Trophoblast cell (in vitro differentiated cells and primary cell): Measurements from ENCODE around the gene ZDHHC14.

ENCODE experiments used
- DNase-seq, 2 donors: peaks; one replicate each; pipeline ENCODE4 v3.0.0-alpha.2; 2016
- H2AFZ ChIP-seq: 2 replicates; pipeline ENCODE4 v1.6.1; 2013; ENCODE audit warnings: low read length, moderate library complexity, mild to moderate bottlenecking; ENCODE audit not compliant: insufficient read depth, poor library complexity
- H2AK5ac ChIP-seq: 2 replicates; pipeline ENCODE4 v1.6.1; 2013; ENCODE audit warnings: mild to moderate bottlenecking, low read length
- H2BK120ac ChIP-seq: 2 replicates; pipeline ENCODE4 v1.6.1; 2013; ENCODE audit warnings: low read length, mild to moderate bottlenecking, moderate library complexity; ENCODE audit not compliant: insufficient read depth, poor library complexity
- H2BK12ac ChIP-seq: 2 replicates; pipeline ENCODE4 v1.6.1; 2013; ENCODE audit warnings: mild to moderate bottlenecking, low read length, moderate library complexity
- H2BK5ac ChIP-seq: 2 replicates; pipeline ENCODE4 v1.6.1; 2013; ENCODE audit warnings: low read length, low read depth, moderate library complexity, mild to moderate bottlenecking; ENCODE audit not compliant: poor library complexity
- H3K14ac ChIP-seq: 2 replicates; pipeline ENCODE4 v1.6.1; 2013; ENCODE audit warnings: mild to moderate bottlenecking, low read length
- H3K18ac ChIP-seq: 2 replicates; pipeline ENCODE4 v1.6.1; 2013; ENCODE audit warnings: mild to moderate bottlenecking, low read length
- H3K23ac ChIP-seq: 2 replicates; pipeline ENCODE4 v1.6.1; 2013; ENCODE audit warnings: low read length
- H3K27ac ChIP-seq: 2 replicates; pipeline ENCODE4 v1.5.1; 2013; ENCODE audit warnings: low read depth, mild to moderate bottlenecking, inconsistent platforms, low read length, moderate library complexity
- H3K27me3 ChIP-seq: 2 replicates; pipeline ENCODE4 v1.6.1; 2013; ENCODE audit warnings: inconsistent platforms, mild to moderate bottlenecking, low read length, moderate library complexity; ENCODE audit not compliant: insufficient read depth
- H3K36me3 ChIP-seq, 2 experiments: 1 replicate in 1 of 2; 2 replicates in 1 of 2; pipeline ENCODE4 v1.6.1; 2013; ENCODE audit warnings: low read length in 2 of 2, mild to moderate bottlenecking in 2 of 2, moderate library complexity in 1 of 2; ENCODE audit not compliant: insufficient read depth in 2 of 2, control insufficient read depth in 1 of 2
- H3K4ac ChIP-seq: 2 replicates; pipeline ENCODE4 v1.6.1; 2013; ENCODE audit warnings: low read depth, mild to moderate bottlenecking, low read length, moderate library complexity
- H3K4me1 ChIP-seq, 2 experiments: 1 replicate in 1 of 2; 2 replicates in 1 of 2; pipeline ENCODE4 v1.6.1; 2013; ENCODE audit warnings: low read length in 2 of 2, mild to moderate bottlenecking in 2 of 2, moderate library complexity in 1 of 2; ENCODE audit not compliant: insufficient read depth in 2 of 2, control insufficient read depth in 1 of 2
- H3K4me2 ChIP-seq: 2 replicates; pipeline ENCODE4 v1.6.1; 2013; ENCODE audit warnings: inconsistent platforms, mild to moderate bottlenecking, low read length, moderate library complexity
- H3K4me3 ChIP-seq: 2 replicates; pipeline ENCODE4 v1.5.1; 2013; ENCODE audit warnings: mild to moderate bottlenecking, low read depth, low read length, inconsistent platforms
- H3K79me1 ChIP-seq: one replicate; pipeline ENCODE4 v1.6.1; 2013; ENCODE audit warnings: low read length
- H3K79me2 ChIP-seq: 2 replicates; pipeline ENCODE4 v1.6.1; 2013; ENCODE audit warnings: low read length, mild to moderate bottlenecking; ENCODE audit not compliant: control insufficient read depth, insufficient read depth, poor library complexity
- H3K9ac ChIP-seq: 2 replicates; pipeline ENCODE4 v1.6.1; 2013; ENCODE audit warnings: mild to moderate bottlenecking, low read length
- H3K9me3 ChIP-seq: 2 replicates; pipeline ENCODE4 v1.6.1; 2013; ENCODE audit warnings: low read depth, mild to moderate bottlenecking, control low read depth, inconsistent platforms, low read length; ENCODE audit not compliant: insufficient read depth
- H4K12ac ChIP-seq: 2 replicates; pipeline ENCODE4 v1.6.1; 2013; ENCODE audit warnings: low read depth, mild to moderate bottlenecking, low read length, moderate library complexity
- H4K8ac ChIP-seq: 2 replicates; pipeline ENCODE4 v1.6.1; 2013; ENCODE audit warnings: low read depth, mild to moderate bottlenecking, low read length, moderate library complexity
- H4K91ac ChIP-seq: one replicate; pipeline ENCODE4 v1.6.1; 2013; ENCODE audit warnings: low read depth, mild to moderate bottlenecking, low read length, moderate library complexity
- WGBS: extraction: QIAGEN DNeasy Blood & Tissue Kit; methylation state at CpG from one replicate; pipeline ENCODE4 v1.1.7; 2013; ENCODE audit warnings: missing lambda C conversion rate; ENCODE audit not compliant: insufficient read length, insufficient coverage; ENCODE audit errors: extremely low coverage; 5-methylcytosine and 5-hydroxymethylcytosine counted together

Gene ZDHHC14

DNA sequence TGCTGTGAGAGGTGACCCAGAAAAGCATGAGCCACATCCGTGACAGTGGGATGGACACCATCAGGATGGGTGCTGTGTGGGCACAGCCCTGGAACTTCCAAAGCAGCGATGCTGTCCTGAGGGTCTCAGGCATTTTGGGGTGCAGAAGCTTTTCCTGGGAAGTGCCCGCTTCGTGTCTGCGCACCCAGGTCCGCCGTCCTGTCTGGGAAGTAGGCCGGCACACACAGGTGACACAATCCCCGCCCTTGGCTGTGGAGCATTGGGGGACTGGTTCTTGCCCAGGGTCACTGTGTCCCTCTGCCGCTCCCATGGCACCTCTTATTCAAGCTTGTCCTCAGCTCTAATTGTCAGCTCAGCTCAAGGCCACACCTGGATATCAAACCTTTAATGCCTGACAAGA is 112.6 kb downstream of the ZDHHC14 start:
- H3K9ac ChIP-seq: no peak overlapping the region
- no peak overlapping the region for H3K23ac ChIP-seq
- H3K14ac ChIP-seq: no peak overlapping the region
- no peak overlapping the region for H2BK5ac ChIP-seq
- H4K12ac ChIP-seq: no peak overlapping the region
- H3K18ac ChIP-seq: no peak overlapping the region
- peaks cover 2% of the 10 kb centered on the region for H3K9me3 ChIP-seq
- H2AFZ ChIP-seq: no peak overlapping the region
- H3K4me1 ChIP-seq: peaks cover 3 to 4% of the 10 kb centered on the region in 2 experiments
- H2AK5ac ChIP-seq: no peak overlapping the region
- H3K79me1 ChIP-seq: no peaks in the 10 kb centered on the region
- no peak overlapping the region for H3K27ac ChIP-seq
- no peak overlapping the region for H3K4ac ChIP-seq
- H2BK12ac ChIP-seq: no peak overlapping the region
- H3K27me3 ChIP-seq: no peaks in the 10 kb centered on the region
- no peaks in the 10 kb centered on the region for H3K36me3 ChIP-seq
- WGBS: no CpG with 5 or more reads among the region's 10 CpGs
- H3K79me2 ChIP-seq: no peaks in the 10 kb centered on the region
- no peak overlapping the region for H4K91ac ChIP-seq
- no peak for DNase-seq
- no peak overlapping the region for H3K4me2 ChIP-seq
- H2BK120ac ChIP-seq: no peak overlapping the region
- H4K8ac ChIP-seq: no peak overlapping the region
- no peak overlapping the region for H3K4me3 ChIP-seq

GRCh38 chr6:157494132-157494710 is 113.2 kb downstream of the ZDHHC14 start:
- H4K91ac ChIP-seq: no peak overlapping the region
- no peaks in the 10 kb centered on the region for H3K79me2 ChIP-seq
- H3K27me3 ChIP-seq: no peaks in the 10 kb centered on the region
- DNase-seq: no peak
- H3K79me1 ChIP-seq: no peaks in the 10 kb centered on the region
- no peak overlapping the region for H3K14ac ChIP-seq
- no peak overlapping the region for H3K4ac ChIP-seq
- no peak overlapping the region for H3K27ac ChIP-seq
- H3K4me2 ChIP-seq: no peak overlapping the region
- no peak overlapping the region for H4K8ac ChIP-seq
- H3K4me1 ChIP-seq: peaks cover 3 to 4% of the 10 kb centered on the region in 2 experiments
- no peak overlapping the region for H4K12ac ChIP-seq
- peaks cover 2% of the 10 kb centered on the region for H3K9me3 ChIP-seq
- no peak overlapping the region for H2BK12ac ChIP-seq
- no peak overlapping the region for H2BK120ac ChIP-seq
- H3K18ac ChIP-seq: no peak overlapping the region
- WGBS: no CpG with 5 or more reads among the region's 6 CpGs
- no peak overlapping the region for H2AFZ ChIP-seq
- H3K9ac ChIP-seq: no peak overlapping the region
- H3K36me3 ChIP-seq: no peaks in the 10 kb centered on the region
- H3K23ac ChIP-seq: no peak overlapping the region
- no peak overlapping the region for H2AK5ac ChIP-seq
- H2BK5ac ChIP-seq: no peak overlapping the region
- H3K4me3 ChIP-seq: no peak overlapping the region

DNA sequence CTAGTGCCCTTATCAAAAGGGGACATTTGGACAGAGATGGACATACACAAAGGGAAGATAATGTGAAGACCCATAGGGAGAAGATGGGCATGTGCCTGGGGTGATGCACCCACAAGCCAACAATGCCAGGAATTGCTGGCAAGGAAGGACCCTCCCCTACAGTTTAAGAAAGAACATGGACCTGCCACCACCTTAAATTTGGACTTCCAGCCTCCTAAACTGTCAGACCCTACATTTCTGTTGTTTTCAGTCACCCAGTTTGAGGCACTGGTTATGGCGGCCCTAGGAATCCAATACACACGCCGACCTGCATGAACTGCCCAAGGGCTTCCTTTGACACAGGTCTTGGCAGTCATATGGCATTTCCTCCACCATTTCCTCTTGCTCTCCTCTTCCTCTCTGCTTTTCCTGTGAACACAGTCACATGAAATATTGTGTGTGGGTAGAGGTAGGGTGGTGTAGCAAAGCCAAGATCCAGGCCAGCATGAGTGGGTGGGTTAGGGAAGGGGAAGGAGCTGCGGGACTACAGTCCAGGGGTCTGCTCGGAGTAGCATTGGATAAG is 115.6 kb downstream of the ZDHHC14 start:
- no peaks in the 10 kb centered on the region for H3K79me1 ChIP-seq
- no peak overlapping the region for H3K18ac ChIP-seq
- no peak overlapping the region for H3K4me2 ChIP-seq
- DNase-seq: no peak
- H2AFZ ChIP-seq: no peak overlapping the region
- H3K4me3 ChIP-seq: no peak overlapping the region
- no peaks in the 10 kb centered on the region for H3K36me3 ChIP-seq
- H2BK120ac ChIP-seq: no peak overlapping the region
- H3K79me2 ChIP-seq: no peaks in the 10 kb centered on the region
- H3K23ac ChIP-seq: no peak overlapping the region
- H3K9me3 ChIP-seq: peaks cover 2% of the 10 kb centered on the region
- H2BK12ac ChIP-seq: no peak overlapping the region
- no peak overlapping the region for H3K4ac ChIP-seq
- H2BK5ac ChIP-seq: no peak overlapping the region
- no peak overlapping the region for H2AK5ac ChIP-seq
- no peak overlapping the region for H3K27ac ChIP-seq
- H4K8ac ChIP-seq: no peak overlapping the region
- H3K4me1 ChIP-seq: peaks cover 3% of the 10 kb centered on the region in 2 experiments
- WGBS: no CpG with 5 or more reads among the region's 5 CpGs
- H4K12ac ChIP-seq: no peak overlapping the region
- no peak overlapping the region for H3K9ac ChIP-seq
- H4K91ac ChIP-seq: no peak overlapping the region
- H3K27me3 ChIP-seq: no peaks in the 10 kb centered on the region
- H3K14ac ChIP-seq: no peak overlapping the region

DNA sequence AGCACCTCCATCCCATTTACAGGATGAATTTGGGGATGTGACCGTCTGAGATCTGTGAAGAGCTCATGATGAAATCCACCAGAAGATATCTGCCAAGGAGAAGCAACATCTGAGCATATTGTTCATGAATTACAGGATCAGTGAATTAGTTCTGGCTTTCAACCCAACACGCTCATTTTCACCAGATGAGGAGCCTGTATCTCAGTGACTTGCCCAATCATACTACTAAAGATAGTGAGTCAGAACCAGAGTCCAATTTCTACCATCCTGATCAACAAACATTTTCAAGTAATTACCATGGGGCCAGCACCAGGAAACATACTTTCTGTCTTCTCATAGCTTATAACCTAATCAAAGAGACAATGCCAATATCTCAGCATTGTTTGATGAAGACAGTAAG is 116.6 kb downstream of the ZDHHC14 start:
- Histone ChIP-seq H4K8ac (no peak overlapping the region), H3K4me3 (no peak overlapping the region), H4K12ac (no peak overlapping the region), H3K14ac (no peak overlapping the region), H3K4me2 (no peak overlapping the region), H3K27me3 (no peaks in the 10 kb centered on the region), H3K36me3 (no peaks in the 10 kb centered on the region), H3K27ac (no peak overlapping the region), H3K4me1 (no peaks in the 10 kb centered on the region), H2AK5ac (no peak overlapping the region), H2BK120ac (no peak overlapping the region), H3K18ac (no peak overlapping the region), H2AFZ (no peak overlapping the region), H3K4ac (no peak overlapping the region), H2BK5ac (no peak overlapping the region), H3K79me2 (no peaks in the 10 kb centered on the region), H3K9ac (no peak overlapping the region), H3K23ac (no peak overlapping the region), H3K79me1 (no peaks in the 10 kb centered on the region), H4K91ac (no peak overlapping the region), H3K9me3 (peaks cover 2% of the 10 kb centered on the region), H2BK12ac (no peak overlapping the region)
- no peak for DNase-seq
- no CpG with 5 or more reads among the region's 2 CpGs for WGBS
